T-helper 1 cell treated with Interleukin-12 subunit alpha and Interleukin-12 subunit beta and Interleukin-4 antibody, amounts not matched to agents 30 μg/mL and 1 μg/mL, for 36 hours (primary cell): Measurements from ENCODE around the gene TMEM131L.

Experiments used
- H3K27ac Mint-ChIP-seq: one replicate; pipeline ENCODE4 v1.8.0; 2021; ENCODE audit warnings: mild to moderate bottlenecking, mixed read lengths
- H3K27me3 Mint-ChIP-seq: one replicate; pipeline ENCODE4 v1.8.0; 2021; ENCODE audit warnings: low read depth, mixed read lengths
- H3K36me3 Mint-ChIP-seq: one replicate; pipeline ENCODE4 v1.8.0; 2021; ENCODE audit warnings: low read depth, mixed read lengths
- H3K4me1 Mint-ChIP-seq: one replicate; pipeline ENCODE4 v1.8.0; 2021; ENCODE audit warnings: low read depth, mixed read lengths
- H3K4me3 Mint-ChIP-seq: one replicate; pipeline ENCODE4 v1.8.0; 2021; ENCODE audit warnings: mild to moderate bottlenecking, moderate library complexity, mixed read lengths
- H3K9me3 Mint-ChIP-seq: one replicate; pipeline ENCODE4 v1.8.0; 2021; ENCODE audit warnings: mixed read lengths

The TMEM131L gene

DNA sequence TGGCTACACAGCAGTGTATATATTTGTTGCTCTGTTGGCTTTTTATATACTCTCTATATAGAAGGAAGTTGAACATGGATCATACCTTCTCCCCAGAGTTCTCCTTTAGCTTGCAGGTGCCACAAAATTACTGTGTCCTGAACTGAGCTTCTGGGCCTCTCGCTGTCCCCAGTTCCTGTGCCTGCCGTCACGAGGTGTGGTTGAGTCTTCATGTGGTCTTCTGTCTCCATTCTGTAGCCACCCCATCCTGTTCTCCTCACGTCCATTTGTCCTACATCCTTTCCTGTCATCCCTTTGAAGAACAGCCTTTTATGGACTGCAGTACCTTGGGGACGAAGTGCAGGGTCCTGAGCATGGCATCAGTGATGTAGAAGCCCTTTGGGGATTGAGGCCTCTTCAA lies 14.5 kb downstream of the TMEM131L start:
- Mint-ChIP-seq H3K27ac (peak overlapping the region; percentile 57), H3K36me3 (peaks cover 25% of the 10 kb centered on the region), H3K4me3 (no peak overlapping the region), H3K27me3 (no peaks in the 10 kb centered on the region), H3K4me1 (peaks cover 38% of the 10 kb centered on the region), H3K9me3 (no peaks in the 10 kb centered on the region)

GRCh38 chr4:153481478-153481877 lies 15.3 kb downstream of the TMEM131L start:
- Mint-ChIP-seq H3K4me3 (no peak overlapping the region), H3K9me3 (no peaks in the 10 kb centered on the region), H3K4me1 (peaks cover 46% of the 10 kb centered on the region), H3K36me3 (peaks cover 25% of the 10 kb centered on the region), H3K27me3 (no peaks in the 10 kb centered on the region), H3K27ac (no peak overlapping the region)

- peaks cover 15% of the 10 kb centered on the region for H3K36me3 Mint-ChIP-seq
- no peaks in the 10 kb centered on the region for H3K27me3 Mint-ChIP-seq
- peak overlapping the region; percentile 7 for H3K4me3 Mint-ChIP-seq
- H3K4me1 Mint-ChIP-seq, result peaks cover 57% of the 10 kb centered on the region
- H3K27ac Mint-ChIP-seq, result peak overlapping the region; percentile 58
- no peaks in the 10 kb centered on the region for H3K9me3 Mint-ChIP-seq
Measured at GRCh38 chr4:153483432-153484418, 17.6 kb downstream of the TMEM131L start.

GRCh38 chr4:153485359-153485758 lies 19.2 kb downstream of the TMEM131L start:
- Mint-ChIP-seq H3K4me1 (peaks cover 64% of the 10 kb centered on the region), H3K27ac (peak overlapping the region; percentile 70), H3K9me3 (no peaks in the 10 kb centered on the region), H3K4me3 (no peak overlapping the region), H3K36me3 (peaks cover 18% of the 10 kb centered on the region), H3K27me3 (no peaks in the 10 kb centered on the region)

GRCh38 chr4:153485860-153486259 lies 19.7 kb downstream of the TMEM131L start:
- peaks cover 62% of the 10 kb centered on the region for H3K4me1 Mint-ChIP-seq
- no peak overlapping the region for H3K4me3 Mint-ChIP-seq
- H3K9me3 Mint-ChIP-seq, result no peaks in the 10 kb centered on the region
- H3K27me3 Mint-ChIP-seq, result no peaks in the 10 kb centered on the region
- peak overlapping the region; percentile 70 for H3K27ac Mint-ChIP-seq
- peaks cover 13% of the 10 kb centered on the region for H3K36me3 Mint-ChIP-seq

DNA sequence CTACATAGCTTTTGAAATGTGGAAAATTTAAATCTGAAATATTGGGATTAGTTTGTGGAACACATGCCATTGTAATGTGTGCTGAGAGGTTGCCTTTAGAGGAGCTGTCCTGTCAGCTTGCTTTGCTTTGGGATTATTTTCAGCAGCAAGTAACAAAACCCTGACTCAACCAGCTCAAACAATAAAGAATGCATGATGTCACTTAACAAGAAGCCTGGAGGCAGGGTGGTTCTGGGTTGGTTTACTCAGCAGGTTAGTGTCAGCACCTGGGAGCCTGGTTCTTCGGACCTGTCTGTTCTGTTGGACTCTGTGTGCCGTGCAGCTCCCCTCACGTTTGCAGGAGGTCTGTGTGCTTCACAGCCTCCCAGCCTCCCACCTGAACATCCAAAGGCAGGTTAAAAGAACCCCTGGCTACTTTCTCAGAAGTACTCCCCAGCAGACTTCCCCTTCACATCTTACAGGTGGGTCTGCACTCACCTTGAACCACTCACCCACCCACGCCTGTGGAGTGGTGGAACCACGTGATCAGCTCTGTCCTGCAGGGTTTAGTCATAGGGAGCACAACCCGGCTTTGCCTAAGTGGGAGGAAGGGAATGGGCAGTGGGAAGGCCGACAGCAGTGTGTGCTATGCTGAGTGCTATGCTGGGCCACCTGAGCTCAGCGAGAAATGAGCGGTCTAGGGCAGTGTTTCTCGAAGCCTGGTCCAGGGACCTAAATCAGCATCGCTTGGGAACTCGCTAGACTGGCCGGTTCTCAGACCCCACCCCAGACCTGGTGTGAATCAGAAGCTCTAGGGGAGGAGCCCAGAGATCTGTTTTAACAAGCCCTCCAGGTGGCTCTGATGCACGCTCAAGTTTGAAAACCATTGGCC lies 20.4 kb downstream of the TMEM131L start:
- Mint-ChIP-seq H3K27ac (peak overlapping the region; percentile 94), H3K36me3 (peaks cover 12% of the 10 kb centered on the region), H3K27me3 (no peaks in the 10 kb centered on the region), H3K9me3 (no peaks in the 10 kb centered on the region), H3K4me3 (peak overlapping the region; percentile 78), H3K4me1 (peaks cover 63% of the 10 kb centered on the region)

GRCh38 chr4:153488006-153488891 lies 22.1 kb downstream of the TMEM131L start:
- Mint-ChIP-seq H3K4me3 (peak overlapping the region; percentile 78), H3K27ac (peak overlapping the region; percentile 94), H3K36me3 (peaks cover 13% of the 10 kb centered on the region), H3K9me3 (no peaks in the 10 kb centered on the region), H3K4me1 (peaks cover 65% of the 10 kb centered on the region), H3K27me3 (no peaks in the 10 kb centered on the region)

DNA sequence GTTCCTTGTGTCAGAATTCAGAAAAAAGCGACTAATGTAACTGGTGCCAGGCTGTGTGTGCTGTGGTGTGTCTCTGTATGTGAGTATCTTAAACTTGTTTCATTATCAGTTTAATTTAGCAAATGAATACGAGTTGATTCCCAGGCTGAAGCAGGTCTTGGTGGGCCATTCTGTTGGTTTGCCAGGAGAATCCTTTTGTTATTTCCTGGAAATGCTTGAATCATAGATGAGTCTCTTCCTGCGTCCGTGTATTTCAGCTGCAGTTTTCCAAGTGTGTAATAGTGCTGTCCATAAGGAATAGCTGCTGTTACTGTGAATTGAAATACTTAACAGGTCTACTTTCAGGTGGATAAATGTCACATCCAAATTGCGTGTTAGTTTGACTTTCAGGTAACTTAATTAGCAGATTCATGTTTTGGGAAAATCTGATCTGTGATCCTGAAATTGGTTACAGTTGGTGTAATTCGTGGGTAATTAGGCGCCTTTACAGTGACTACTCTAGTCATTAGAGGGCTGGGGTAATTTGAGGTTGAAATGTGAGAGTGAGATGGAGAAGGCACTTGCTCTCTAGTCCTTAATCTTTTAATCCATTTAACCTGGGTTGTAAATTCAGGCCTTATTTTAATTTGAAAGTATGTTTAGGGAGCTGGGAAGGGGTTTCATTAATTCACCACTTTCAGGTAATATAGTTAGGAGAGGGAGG lies 23.8 kb downstream of the TMEM131L start:
- Mint-ChIP-seq H3K9me3 (no peaks in the 10 kb centered on the region), H3K27me3 (no peaks in the 10 kb centered on the region), H3K4me1 (peaks cover 68% of the 10 kb centered on the region), H3K4me3 (peak overlapping the region; percentile 78), H3K36me3 (peaks cover 20% of the 10 kb centered on the region), H3K27ac (peak overlapping the region; percentile 94)

GRCh38 chr4:153490985-153491483 lies 24.9 kb downstream of the TMEM131L start:
- H3K36me3 Mint-ChIP-seq, result peaks cover 20% of the 10 kb centered on the region

GRCh38 chr4:153494562-153494961 lies 28.4 kb downstream of the TMEM131L start:
- Mint-ChIP-seq H3K27me3 (no peaks in the 10 kb centered on the region), H3K4me3 (no peak overlapping the region), H3K27ac (peak overlapping the region; percentile 55), H3K9me3 (no peaks in the 10 kb centered on the region), H3K4me1 (peaks cover 69% of the 10 kb centered on the region), H3K36me3 (peaks cover 23% of the 10 kb centered on the region)

More at GRCh38 chr4:153490985-153491483, 24.9 kb downstream of the TMEM131L start:
- no peaks in the 10 kb centered on the region for H3K9me3 Mint-ChIP-seq
- no peaks in the 10 kb centered on the region for H3K27me3 Mint-ChIP-seq
- peaks cover 71% of the 10 kb centered on the region for H3K4me1 Mint-ChIP-seq
- H3K4me3 Mint-ChIP-seq, result peak overlapping the region; percentile 20
- H3K27ac Mint-ChIP-seq, result peak overlapping the region; percentile 78

- Mint-ChIP-seq H3K4me3 (peak overlapping the region; percentile 54), H3K36me3 (peaks cover 19% of the 10 kb centered on the region), H3K27ac (peak overlapping the region; percentile 76), H3K4me1 (peaks cover 66% of the 10 kb centered on the region), H3K27me3 (no peaks in the 10 kb centered on the region), H3K9me3 (no peaks in the 10 kb centered on the region)
Measured at GRCh38 chr4:153495480-153496193, 29.5 kb downstream of the TMEM131L start.

GRCh38 chr4:153497091-153497531 lies 31.0 kb downstream of the TMEM131L start:
- H3K4me1 Mint-ChIP-seq, result peaks cover 62% of the 10 kb centered on the region
- peak overlapping the region; percentile 52 for H3K4me3 Mint-ChIP-seq
- peaks cover 18% of the 10 kb centered on the region for H3K36me3 Mint-ChIP-seq
- no peaks in the 10 kb centered on the region for H3K27me3 Mint-ChIP-seq
- no peaks in the 10 kb centered on the region for H3K9me3 Mint-ChIP-seq
- peak overlapping the region; percentile 76 for H3K27ac Mint-ChIP-seq
